ENCODE data around the gene CDKN2B. TPM values are rescaled to one million over a fixed set of nuclear protein-coding genes. Genes with fewer than 3 reads are reported as not detected.

The CDKN2B gene
- total RNA-seq, 2 donors from 2014 or later, result 4.5 to 11.4 TPM

GRCh38 chr9:22053178-22053577 lies 44.1 kb upstream of the CDKN2B start:
- no peak for TF ChIP-seq CTCF (conservative IDR thresholded peaks at IDR 0.05)
- H3K27me3 ChIP-seq (ENCODE audit: control insufficient read depth, insufficient read depth, low read length, poor library complexity, severe bottlenecking), result no peaks in the 10 kb centered on the region
- Mint-ChIP-seq H3K27me3 (ENCODE audit: insufficient read depth) (no peaks in the 10 kb centered on the region), H3K4me3 (no peak overlapping the region), H3K9me3 (peaks cover 1% of the 10 kb centered on the region), H3K27ac (no peak overlapping the region), H3K36me3 (ENCODE audit: low read depth) (no peaks in the 10 kb centered on the region), H3K4me1 (peaks cover 22% of the 10 kb centered on the region)
- H3K9ac ChIP-seq (ENCODE audit: extremely low read depth, low read length, poor library complexity, severe bottlenecking), result no peak overlapping the region
- 62 to 79% methylated on average over 1 to 2 of the region's 2 CpGs for WGBS, 2 experiments (ENCODE audit: insufficient coverage in 1 of 2, insufficient read length in 1 of 2)
- no peak overlapping the region for H3K4me3 ChIP-seq (ENCODE audit: low read length)
- peaks cover 2% of the 10 kb centered on the region for H3K4me1 ChIP-seq (ENCODE audit: control insufficient read depth, insufficient read depth, low read length)
- no peak for DNase-seq
- no peaks in the 10 kb centered on the region for H3K36me3 ChIP-seq (ENCODE audit: control insufficient read depth, insufficient read depth, low read length)
- no peak overlapping the region for H3K27ac ChIP-seq (ENCODE audit: low read depth, low read length)
- H3K9me3 ChIP-seq (ENCODE audit: control insufficient read depth, low read length), result no peaks in the 10 kb centered on the region

- H3K36me3 ChIP-seq (ENCODE audit: control insufficient read depth, insufficient read depth, low read length), result no peaks in the 10 kb centered on the region
- Mint-ChIP-seq H3K9me3 (no peaks in the 10 kb centered on the region), H3K36me3 (ENCODE audit: low read depth) (no peaks in the 10 kb centered on the region), H3K27ac (no peak overlapping the region), H3K4me1 (peaks cover 22% of the 10 kb centered on the region), H3K27me3 (ENCODE audit: insufficient read depth) (no peaks in the 10 kb centered on the region), H3K4me3 (no peak overlapping the region)
- no peak for TF ChIP-seq CTCF (conservative IDR thresholded peaks at IDR 0.05)
- no peak overlapping the region for H3K4me3 ChIP-seq (ENCODE audit: low read length)
- H3K27me3 ChIP-seq (ENCODE audit: control insufficient read depth, insufficient read depth, low read length, poor library complexity, severe bottlenecking), result no peaks in the 10 kb centered on the region
- 78 to 81% methylated on average over 4 of the region's 4 CpGs for WGBS, 2 experiments (ENCODE audit: insufficient coverage in 1 of 2, insufficient read length in 1 of 2)
- no peak for DNase-seq
- H3K9ac ChIP-seq (ENCODE audit: extremely low read depth, low read length, poor library complexity, severe bottlenecking), result no peak overlapping the region
- H3K4me1 ChIP-seq (ENCODE audit: control insufficient read depth, insufficient read depth, low read length), result peaks cover 2% of the 10 kb centered on the region
- H3K27ac ChIP-seq (ENCODE audit: low read depth, low read length), result no peak overlapping the region
- H3K9me3 ChIP-seq (ENCODE audit: control insufficient read depth, low read length), result no peaks in the 10 kb centered on the region
Measured at GRCh38 chr9:22052376-22052945, 43.4 kb upstream of the CDKN2B start.

DNA sequence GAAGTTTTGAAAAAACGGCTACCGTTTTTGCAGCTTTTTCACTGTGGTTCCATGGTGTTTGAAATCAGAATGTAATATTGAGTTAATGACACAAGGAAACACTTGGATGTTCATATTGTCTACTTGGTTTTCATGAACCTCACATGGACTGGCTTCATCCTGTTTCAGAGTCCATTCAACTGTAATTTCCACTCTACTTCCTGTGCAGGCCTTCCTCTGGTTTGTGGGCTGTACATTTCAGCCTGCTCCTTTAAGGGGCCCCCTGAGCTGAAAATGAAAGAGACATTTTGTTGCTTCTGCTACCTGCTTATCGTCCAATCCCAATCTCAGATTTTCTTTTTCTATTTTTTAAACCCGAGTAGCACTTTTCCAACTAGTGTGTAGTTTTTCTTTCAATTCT lies 41.8 kb upstream of the CDKN2B start:
- no peak for DNase-seq
- Mint-ChIP-seq H3K27ac (no peak overlapping the region), H3K36me3 (ENCODE audit: low read depth) (no peaks in the 10 kb centered on the region), H3K27me3 (ENCODE audit: insufficient read depth) (peaks cover 1% of the 10 kb centered on the region), H3K4me3 (no peak overlapping the region), H3K9me3 (no peaks in the 10 kb centered on the region), H3K4me1 (peaks cover 22% of the 10 kb centered on the region)
- no peak for TF ChIP-seq CTCF (conservative IDR thresholded peaks at IDR 0.05)
- 92 to 100% methylated on average over 3 to 4 of the region's 4 CpGs for WGBS, 2 experiments (ENCODE audit: insufficient coverage in 1 of 2, insufficient read length in 1 of 2)
- Histone ChIP-seq H3K9ac (ENCODE audit: extremely low read depth, low read length, poor library complexity, severe bottlenecking) (no peak overlapping the region), H3K4me1 (ENCODE audit: control insufficient read depth, insufficient read depth, low read length) (peaks cover 2% of the 10 kb centered on the region), H3K27ac (ENCODE audit: low read depth, low read length) (no peak overlapping the region), H3K4me3 (ENCODE audit: low read length) (no peak overlapping the region), H3K9me3 (ENCODE audit: control insufficient read depth, low read length) (no peaks in the 10 kb centered on the region), H3K27me3 (ENCODE audit: control insufficient read depth, insufficient read depth, low read length, poor library complexity, severe bottlenecking) (no peaks in the 10 kb centered on the region), H3K36me3 (ENCODE audit: control insufficient read depth, insufficient read depth, low read length) (no peaks in the 10 kb centered on the region)

All from endodermal cell (in vitro differentiated cells).